NCI-H510A treated with DMSO at 0.1 percent for 48 hours (cell line): ENCODE measurements around the gene CROCC2.
A peak's percentile ranks its signal among the peaks of the same experiment; 100 is the strongest.
"Not testable (repeated sequence)": the region's sequence is repeated elsewhere in the genome, so short reads cannot be mapped to it uniquely, and the experiment has no call there.

Experiments
- DNase-seq: peaks from one replicate; lab custom pipeline; 2025; lab: John Stamatoyannopoulos, UW

Gene CROCC2

GRCh38 chr2:240966906-240967680 is 61.0 kb downstream of the CROCC2 start:
- peak; percentile 15 for DNase-seq

- DNase-seq, result no peak
These were observed 61.8 kb downstream of the CROCC2 start for GRCh38 chr2:240967681-240968621.

- no peak for DNase-seq
These were observed 62.8 kb downstream of the CROCC2 start for GRCh38 chr2:240968731-240969624.

GRCh38 chr2:240970104-240970503 is 64.0 kb downstream of the CROCC2 start:
- no peak for DNase-seq

- DNase-seq, result no peak
These were observed 64.7 kb downstream of the CROCC2 start for GRCh38 chr2:240970816-240971215.

GRCh38 chr2:240972201-240972600 is 66.1 kb downstream of the CROCC2 start:
- no peak for DNase-seq

- DNase-seq, result no peak
These were observed 66.7 kb downstream of the CROCC2 start for GRCh38 chr2:240972636-240973521.

GRCh38 chr2:240974771-240975572 is 68.8 kb downstream of the CROCC2 start:
- no peak for DNase-seq

GRCh38 chr2:240975903-240976302 is 69.8 kb downstream of the CROCC2 start:
- DNase-seq, result not testable (repeated sequence)

GRCh38 chr2:240981280-240981679 is 75.1 kb downstream of the CROCC2 start:
- no peak for DNase-seq

GRCh38 chr2:240981871-240982800 is 76.0 kb downstream of the CROCC2 start:
- no peak for DNase-seq

- DNase-seq, result no peak
These were observed 76.7 kb downstream of the CROCC2 start for GRCh38 chr2:240982821-240983281.

- DNase-seq, result peak; percentile 61
These were observed 77.3 kb downstream of the CROCC2 start for GRCh38 chr2:240983361-240983995.

GRCh38 chr2:240983996-240984498 is 77.9 kb downstream of the CROCC2 start:
- no peak for DNase-seq

GRCh38 chr2:240985881-240986786 is 80.0 kb downstream of the CROCC2 start:
- DNase-seq, result no peak

GRCh38 chr2:240986787-240987411 is 80.8 kb downstream of the CROCC2 start:
- no peak for DNase-seq

GRCh38 chr2:240987588-240987987 is 81.5 kb downstream of the CROCC2 start:
- DNase-seq, result no peak
